GM21526 (cell line): ENCODE measurements around the gene MRPL2.
"Not testable (repeated sequence)": the region's sequence is repeated elsewhere in the genome, so short reads cannot be mapped to it uniquely, and the experiment has no call there.

Experiments
- ATAC-seq: cut with Tn5 transposase; IDR thresholded peaks from one replicate; pipeline ENCODE4 v1.9.1; 2021; ENCODE audit warnings: moderate library complexity; ENCODE audit not compliant: unreplicated experiment, low FRiP score

MRPL2 gene

GRCh38 chr6:43053545-43054205 is 5.6 kb downstream of the MRPL2 start, which contains the start of gene CUL7:
Gene CUL7 (minus strand): TSS chr6:43053851. CDS start chr6:43052788, 1,063 bp downstream.
- peak; percentile 74 for ATAC-seq

GRCh38 chr6:43052842-43053544 is 6.2 kb downstream of the MRPL2 start:
- peak; percentile 7 for ATAC-seq

- no peak for ATAC-seq
These were observed 6.9 kb downstream of the MRPL2 start for GRCh38 chr6:43052225-43052841.

GRCh38 chr6:43050981-43051380 is 8.3 kb downstream of the MRPL2 start:
- no peak for ATAC-seq

GRCh38 chr6:43047998-43048397 is 11.2 kb downstream of the MRPL2 start:
- ATAC-seq, result no peak

GRCh38 chr6:43045371-43045930 is 13.8 kb downstream of the MRPL2 start:
- ATAC-seq, result no peak

GRCh38 chr6:43043310-43043709 is 15.9 kb downstream of the MRPL2 start:
- no peak for ATAC-seq

- ATAC-seq, result not testable (repeated sequence)
These were observed 17.8 kb downstream of the MRPL2 start for GRCh38 chr6:43041475-43041874.

- ATAC-seq, result no peak
These were observed 18.5 kb downstream of the MRPL2 start for GRCh38 chr6:43040542-43041257.

GRCh38 chr6:43038727-43039126 is 20.5 kb downstream of the MRPL2 start:
- no peak for ATAC-seq

- no peak for ATAC-seq
These were observed 21.5 kb downstream of the MRPL2 start for GRCh38 chr6:43037706-43038105.

- ATAC-seq, result no peak
These were observed 22.0 kb downstream of the MRPL2 start for GRCh38 chr6:43037197-43037596.

- no peak for ATAC-seq
These were observed 22.5 kb downstream of the MRPL2 start for GRCh38 chr6:43036712-43037111.

GRCh38 chr6:43035495-43036194 is 23.6 kb downstream of the MRPL2 start:
- no peak for ATAC-seq

GRCh38 chr6:43034190-43034525 is 25.1 kb downstream of the MRPL2 start:
- no peak for ATAC-seq

- no peak for ATAC-seq
These were observed 25.6 kb downstream of the MRPL2 start for GRCh38 chr6:43033496-43034189.

GRCh38 chr6:43032326-43032725 is 26.9 kb downstream of the MRPL2 start:
- no peak for ATAC-seq

GRCh38 chr6:43029120-43029519 is 30.1 kb downstream of the MRPL2 start:
- no peak for ATAC-seq

GRCh38 chr6:43026365-43026764 is 32.9 kb downstream of the MRPL2 start:
- no peak for ATAC-seq

GRCh38 chr6:43024436-43024835 is 34.8 kb downstream of the MRPL2 start:
- no peak for ATAC-seq
